ENCODE measurements around the gene CFAP221. TPM values are rescaled to one million over a fixed set of nuclear protein-coding genes. Genes with fewer than 3 reads are reported as not detected.

Gene CFAP221
- total RNA-seq, 2 experiments from 2014 or later = not detected

DNA sequence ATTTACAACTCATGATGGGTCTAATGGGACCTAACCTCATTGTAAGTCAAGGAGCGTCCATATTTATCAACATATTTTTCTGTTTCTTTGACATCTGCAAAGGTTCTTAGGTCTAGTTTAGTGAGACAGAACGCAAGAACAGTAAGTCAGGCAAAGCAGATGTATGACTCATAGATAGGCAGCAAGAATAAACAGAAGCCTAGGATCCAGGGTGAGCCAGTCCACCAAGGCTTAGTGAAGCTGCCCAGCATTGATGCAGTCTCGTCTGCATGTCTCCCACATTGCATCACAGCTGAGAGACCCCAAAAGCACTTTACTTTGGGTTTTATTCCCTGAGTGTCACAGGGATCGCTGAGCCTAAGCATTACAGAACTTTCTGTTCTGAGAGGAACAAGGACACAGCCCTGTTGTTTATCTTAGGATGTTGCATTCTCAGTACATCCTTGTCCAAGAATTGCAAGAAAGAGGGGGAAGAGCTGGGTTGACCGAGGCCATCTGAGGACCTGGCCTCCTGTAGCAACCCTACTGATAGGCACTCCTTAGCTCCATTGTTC lies 105.2 kb downstream of the CFAP221 start:
- peaks cover 6 to 10% of the 10 kb centered on the region in 2 experiments for H3K9me3 ChIP-seq (ENCODE audit: control insufficient read depth in 1 of 2, insufficient read depth in 1 of 2, low read length in 2 of 2)
- Mint-ChIP-seq H3K36me3 (ENCODE audit: low read depth) (no peaks in the 10 kb centered on the region), H3K4me1 (ENCODE audit: low read depth) (no peaks in the 10 kb centered on the region), H3K9me3 (no peaks in the 10 kb centered on the region), H3K27me3 (peaks cover 36% of the 10 kb centered on the region), H3K27ac (no peak overlapping the region), H3K4me3 (no peak overlapping the region)
- CTCF ChIA-PET = no interaction called here
- no peak overlapping the region for H3K27ac ChIP-seq (ENCODE audit: low read depth in 1 of 2, low read length in 2 of 2)
- H3K4me3 ChIP-seq (ENCODE audit: low read length) = no peak overlapping the region
- POLR2A ChIA-PET = no interaction called here
- intact Hi-C loops (cut with DNase I, micrococcal nuclease) = loop anchor here in 1 of 2 experiments (10.0 kb wide), 1 partner anchor 665 kb away; no protein-coding TSS in a partner anchor
- peaks cover 0 to 6% of the 10 kb centered on the region in 2 experiments for H3K27me3 ChIP-seq (ENCODE audit: control insufficient read depth in 1 of 2, insufficient read depth in 2 of 2, low read length in 2 of 2)
- TF ChIP-seq, protein P1, sequence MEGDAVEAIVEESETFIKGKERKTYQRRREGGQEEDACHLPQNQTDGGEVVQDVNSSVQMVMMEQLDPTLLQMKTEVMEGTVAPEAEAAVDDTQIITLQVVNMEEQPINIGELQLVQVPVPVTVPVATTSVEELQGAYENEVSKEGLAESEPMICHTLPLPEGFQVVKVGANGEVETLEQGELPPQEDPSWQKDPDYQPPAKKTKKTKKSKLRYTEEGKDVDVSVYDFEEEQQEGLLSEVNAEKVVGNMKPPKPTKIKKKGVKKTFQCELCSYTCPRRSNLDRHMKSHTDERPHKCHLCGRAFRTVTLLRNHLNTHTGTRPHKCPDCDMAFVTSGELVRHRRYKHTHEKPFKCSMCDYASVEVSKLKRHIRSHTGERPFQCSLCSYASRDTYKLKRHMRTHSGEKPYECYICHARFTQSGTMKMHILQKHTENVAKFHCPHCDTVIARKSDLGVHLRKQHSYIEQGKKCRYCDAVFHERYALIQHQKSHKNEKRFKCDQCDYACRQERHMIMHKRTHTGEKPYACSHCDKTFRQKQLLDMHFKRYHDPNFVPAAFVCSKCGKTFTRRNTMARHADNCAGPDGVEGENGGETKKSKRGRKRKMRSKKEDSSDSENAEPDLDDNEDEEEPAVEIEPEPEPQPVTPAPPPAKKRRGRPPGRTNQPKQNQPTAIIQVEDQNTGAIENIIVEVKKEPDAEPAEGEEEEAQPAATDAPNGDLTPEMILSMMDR (IDR thresholded peaks at IDR 0.05) = no peak
- no peak for ATAC-seq (ENCODE audit: poor library complexity)
- no peaks in the 10 kb centered on the region for H3K36me3 ChIP-seq (ENCODE audit: insufficient read depth, low read length)
- DNase-seq = no peak
- H3K4me1 ChIP-seq (ENCODE audit: insufficient read depth, low read length) = no peaks in the 10 kb centered on the region

DNA sequence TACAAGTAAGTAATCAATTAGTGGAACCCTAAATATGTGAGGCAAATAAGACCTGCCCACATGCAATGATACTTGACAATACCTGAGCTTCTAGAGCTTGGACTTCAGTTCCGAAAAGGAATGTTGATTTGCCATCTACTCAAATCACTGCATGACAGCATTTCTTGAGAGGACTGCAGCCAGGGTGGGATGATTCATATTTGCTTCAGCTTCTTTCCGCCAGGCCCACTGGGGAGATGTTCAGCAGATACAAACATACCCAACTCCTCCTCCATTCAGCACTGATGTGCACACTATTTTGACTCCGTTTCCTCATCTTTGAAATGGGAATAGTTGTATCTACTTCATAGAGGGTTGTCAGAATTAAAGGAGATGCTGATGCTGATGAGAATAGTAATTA lies 106.0 kb downstream of the CFAP221 start:
- no peak for ATAC-seq (ENCODE audit: poor library complexity)
- DNase-seq = no peak
- no peak overlapping the region for H3K4me3 Mint-ChIP-seq
- intact Hi-C loops (cut with DNase I, micrococcal nuclease) = loop anchor here in 1 of 2 experiments (10.0 kb wide), 1 partner anchor 765 kb away; no protein-coding TSS in a partner anchor
- no peak overlapping the region for H3K27ac ChIP-seq (ENCODE audit: low read depth in 1 of 2, low read length in 2 of 2)
- H3K27me3 ChIP-seq (ENCODE audit: control insufficient read depth in 1 of 2, insufficient read depth in 2 of 2, low read length in 2 of 2) = peaks cover 0 to 6% of the 10 kb centered on the region in 2 experiments
- H3K9me3 ChIP-seq (ENCODE audit: control insufficient read depth in 1 of 2, insufficient read depth in 1 of 2, low read length in 2 of 2) = peaks cover 6 to 10% of the 10 kb centered on the region in 2 experiments
- no peaks in the 10 kb centered on the region for H3K4me1 ChIP-seq (ENCODE audit: insufficient read depth, low read length)
- H3K9me3 Mint-ChIP-seq = no peaks in the 10 kb centered on the region
- ChIA-PET POLR2A (no interaction called here), CTCF (no interaction called here)
- TF ChIP-seq, protein P1 (IDR thresholded peaks at IDR 0.05) = no peak
- no peak overlapping the region for H3K27ac Mint-ChIP-seq
- no peaks in the 10 kb centered on the region for H3K36me3 ChIP-seq (ENCODE audit: insufficient read depth, low read length)
- H3K4me1 Mint-ChIP-seq (ENCODE audit: low read depth) = no peaks in the 10 kb centered on the region
- no peak overlapping the region for H3K4me3 ChIP-seq (ENCODE audit: low read length)
- H3K36me3 Mint-ChIP-seq (ENCODE audit: low read depth) = no peaks in the 10 kb centered on the region
- peaks cover 42% of the 10 kb centered on the region for H3K27me3 Mint-ChIP-seq

DNA sequence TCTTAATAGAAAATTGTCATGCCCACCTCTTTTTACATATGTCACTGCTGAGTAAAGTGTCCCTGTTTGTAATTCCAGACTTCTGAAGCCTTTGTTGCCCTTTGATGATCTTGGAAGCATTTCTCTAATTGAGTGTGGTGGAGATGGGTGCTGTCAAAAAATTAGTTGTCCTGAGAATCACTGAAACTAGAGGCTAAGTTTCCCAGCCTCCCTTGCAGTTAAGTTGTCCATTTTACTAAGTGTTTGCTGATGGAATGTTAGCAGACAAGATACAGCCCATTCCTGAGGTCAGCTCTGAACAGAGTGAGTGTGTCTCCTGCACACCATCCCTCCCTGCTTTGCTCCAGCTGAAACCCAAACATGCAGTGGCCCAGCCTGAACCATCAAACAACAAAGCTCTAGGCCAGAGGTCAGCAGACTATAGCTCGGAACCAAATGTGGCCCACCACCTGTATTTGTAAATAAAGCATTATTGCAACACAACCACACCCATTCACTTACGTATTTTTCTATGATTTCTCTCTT lies 106.7 kb downstream of the CFAP221 start:
- no peaks in the 10 kb centered on the region for H3K9me3 Mint-ChIP-seq
- no peak overlapping the region for H3K4me3 ChIP-seq (ENCODE audit: low read length)
- no peak overlapping the region for H3K27ac Mint-ChIP-seq
- no peaks in the 10 kb centered on the region for H3K4me1 Mint-ChIP-seq (ENCODE audit: low read depth)
- H3K9me3 ChIP-seq (ENCODE audit: control insufficient read depth in 1 of 2, insufficient read depth in 1 of 2, low read length in 2 of 2) = peaks cover 6 to 10% of the 10 kb centered on the region in 2 experiments
- CTCF ChIA-PET = interaction anchor here (1.2 kb wide), 1 partner anchor 9 kb away, joined by 3 read pairs; no protein-coding TSS in a partner anchor
- ATAC-seq (ENCODE audit: poor library complexity) (no peak), DNase-seq (no peak)
- H3K36me3 Mint-ChIP-seq (ENCODE audit: low read depth) = no peaks in the 10 kb centered on the region
- TF ChIP-seq, protein P1 (IDR thresholded peaks at IDR 0.05) = no peak
- H3K27me3 Mint-ChIP-seq = peaks cover 42% of the 10 kb centered on the region
- H3K27me3 ChIP-seq (ENCODE audit: control insufficient read depth in 1 of 2, insufficient read depth in 2 of 2, low read length in 2 of 2) = peaks cover 0 to 6% of the 10 kb centered on the region in 2 experiments
- no peak overlapping the region for H3K27ac ChIP-seq (ENCODE audit: low read depth in 1 of 2, low read length in 2 of 2)
- no peaks in the 10 kb centered on the region for H3K36me3 ChIP-seq (ENCODE audit: insufficient read depth, low read length)
- intact Hi-C loops (cut with DNase I, micrococcal nuclease) = loop anchor here in 1 of 2 experiments (10.0 kb wide), 1 partner anchor 766 kb away; no protein-coding TSS in a partner anchor
- POLR2A ChIA-PET = no interaction called here
- no peak overlapping the region for H3K4me3 Mint-ChIP-seq
- no peaks in the 10 kb centered on the region for H3K4me1 ChIP-seq (ENCODE audit: insufficient read depth, low read length)

Data from CD4-positive, alpha-beta T cell (primary cell).